Prostate gland (tissue), 2 donors: Measurements from ENCODE around the gene CTDSP1.

ENCODE experiments used
- CTCF ChIP-seq, 4 experiments: fragments of 200-600 bp in 2 of 4; fragments of 450-650 bp in 2 of 4; sonication (generic) in 2 of 4; IDR thresholded peaks; 1 replicate in 3 of 4; 2 replicates in 1 of 4; pipeline ENCODE4 v1.5.1; 2016 to 2019; ENCODE audit warnings: antibody characterized with exemption in 4 of 4, mild to moderate bottlenecking in 2 of 4, moderate library complexity in 2 of 4
- POLR2A ChIP-seq: fragments of 450-650 bp; IDR thresholded peaks from one replicate; pipeline ENCODE4 v1.6.1; 2016; ENCODE audit warnings: antibody characterized with exemption, mild to moderate bottlenecking

- TF ChIP-seq POLR2A (no peak), CTCF (IDR thresholded peaks at IDR 0.05) (no peak)
Measured at GRCh38 chr2:218364196-218364595, 35.5 kb upstream of the CTDSP1 start.
